CD4-positive, alpha-beta T cell (primary cell): ENCODE data around the gene RBM33. TPM values are rescaled to one million over a fixed set of nuclear protein-coding genes. Genes with fewer than 3 reads are reported as not detected.

Source experiments
- ATAC-seq: fragments of 200-7000 bp; cut with Tn5 transposase; one replicate; pipeline ENCODE4 v1.10.0; 2022; ENCODE audit warnings: mild to moderate bottlenecking; ENCODE audit not compliant: poor library complexity
- CTCF ChIA-PET: fragments of 350-600 bp; sonication (Branson Sonifier 250); formaldehyde crosslinking; loops from one replicate; lab custom pipeline; 2021; ENCODE audit warnings: antibody characterized with exemption, inconsistent platforms; lab: Charles Lee
- POLR2A ChIA-PET: fragments of 350-600 bp; sonication (Branson Sonifier 250); formaldehyde crosslinking; loops from one replicate; lab custom pipeline; 2021; ENCODE audit warnings: antibody characterized with exemption, inconsistent platforms; lab: Charles Lee
- DNase-seq, 14 experiments: peaks; one replicate each; pipeline ENCODE4 v3.0.0-alpha.2; 2013 to 2020; ENCODE audit warnings: mixed read lengths in 2 of 14
- H3K27ac ChIP-seq, 2 donors: one replicate each; pipeline versions ENCODE4 v1.5.1 to v1.7.0; 2013; ENCODE audit warnings: low read length in 2 of 2, low read depth in 1 of 2, mild to moderate bottlenecking in 1 of 2
- H3K27me3 ChIP-seq, 2 experiments: 1 replicate in 1 of 2; 2 replicates in 1 of 2; pipeline versions ENCODE4 v1.6.1 to v1.7.0; 2013; ENCODE audit warnings: low read length in 2 of 2, control low read depth in 1 of 2, mild to moderate bottlenecking in 1 of 2, moderate library complexity in 1 of 2; ENCODE audit not compliant: insufficient read depth in 2 of 2, control insufficient read depth in 1 of 2
- H3K36me3 ChIP-seq: one replicate; pipeline ENCODE4 v1.6.1; 2013; ENCODE audit warnings: low read length, control low read depth; ENCODE audit not compliant: insufficient read depth
- H3K4me1 ChIP-seq: one replicate; pipeline ENCODE4 v1.6.1; 2013; ENCODE audit warnings: low read length, control low read depth; ENCODE audit not compliant: insufficient read depth
- H3K4me3 ChIP-seq: one replicate; pipeline ENCODE4 v1.5.1; 2013; ENCODE audit warnings: mild to moderate bottlenecking, low read length, moderate library complexity
- H3K9me3 ChIP-seq, 2 experiments: 1 replicate in 1 of 2; 2 replicates in 1 of 2; pipeline versions ENCODE4 v1.6.1 to v1.7.0; 2013; ENCODE audit warnings: low read length in 2 of 2, mild to moderate bottlenecking in 2 of 2, control low read depth in 1 of 2, moderate library complexity in 1 of 2; ENCODE audit not compliant: control insufficient read depth in 1 of 2, insufficient read depth in 1 of 2
- H3K27ac Mint-ChIP-seq: one replicate; pipeline ENCODE4 v1.8.0; 2020; ENCODE audit warnings: mixed read lengths
- H3K27me3 Mint-ChIP-seq: one replicate; pipeline ENCODE4 v1.8.0; 2021; ENCODE audit warnings: mixed read lengths
- H3K36me3 Mint-ChIP-seq: one replicate; pipeline ENCODE4 v1.8.0; 2021; ENCODE audit warnings: low read depth, mixed read lengths
- H3K4me1 Mint-ChIP-seq: one replicate; pipeline ENCODE4 v1.8.0; 2021; ENCODE audit warnings: low read depth, mixed read lengths
- H3K4me3 Mint-ChIP-seq: one replicate; pipeline ENCODE4 v1.8.0; 2020; ENCODE audit warnings: mild to moderate bottlenecking, mixed read lengths
- H3K9me3 Mint-ChIP-seq: one replicate; pipeline ENCODE4 v1.8.0; 2020; ENCODE audit warnings: mixed read lengths
- intact Hi-C, 2 experiments: fragments of 100-400 bp; cut with DNase I in 1 of 2; cut with micrococcal nuclease in 1 of 2; formaldehyde crosslinking; loops; one replicate each; pipeline versions ENCODE4 v1.15.1 to v1.9.0; 2023 to 2025; cut with DNase I, micrococcal nuclease
- total RNA-seq, 174 experiments: library from RNA in 2 of 174; stranded (reverse) in 2 of 174; gene quantifications; one replicate each; pipeline ENCODE4 v1.2.3 and lab custom pipeline; 2021 to 2026
- TF ChIP-seq, protein P1 (sequence below): fragments of 200-600 bp; IDR thresholded peaks from one replicate; pipeline ENCODE4 v1.8.0; 2022; ENCODE audit warnings: antibody characterized with exemption, mild to moderate bottlenecking

RBM33 gene
- total RNA-seq, 2 experiments from 2014 or later, result 178 to 184 TPM

DNA sequence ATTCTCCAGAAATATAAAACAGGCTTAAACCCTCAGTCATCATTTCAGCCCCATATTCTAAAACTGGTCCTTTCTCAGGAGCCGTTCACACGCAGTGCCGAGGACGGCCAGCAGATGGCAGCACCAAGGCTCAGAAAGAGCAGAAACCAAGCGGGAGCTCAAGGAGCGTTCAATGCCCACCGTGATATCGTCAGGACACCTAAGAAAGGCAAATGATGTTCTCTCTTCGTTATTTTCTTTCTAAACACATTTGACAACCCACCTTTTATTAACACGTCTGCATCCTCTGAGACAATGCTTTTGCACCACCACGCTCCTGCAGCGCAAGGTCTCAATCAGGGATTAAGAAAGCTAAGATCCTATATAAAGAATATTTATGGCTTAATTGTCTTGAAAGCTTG lies 45.7 kb upstream of the RBM33 start:
- POLR2A ChIA-PET, result interaction anchor here (0.7 kb wide), 1 partner anchor 168 kb away, joined by 3 read pairs; no protein-coding TSS in a partner anchor
- peak; percentile 83 for ATAC-seq
- no peaks in the 10 kb centered on the region for H3K4me1 Mint-ChIP-seq

DNA sequence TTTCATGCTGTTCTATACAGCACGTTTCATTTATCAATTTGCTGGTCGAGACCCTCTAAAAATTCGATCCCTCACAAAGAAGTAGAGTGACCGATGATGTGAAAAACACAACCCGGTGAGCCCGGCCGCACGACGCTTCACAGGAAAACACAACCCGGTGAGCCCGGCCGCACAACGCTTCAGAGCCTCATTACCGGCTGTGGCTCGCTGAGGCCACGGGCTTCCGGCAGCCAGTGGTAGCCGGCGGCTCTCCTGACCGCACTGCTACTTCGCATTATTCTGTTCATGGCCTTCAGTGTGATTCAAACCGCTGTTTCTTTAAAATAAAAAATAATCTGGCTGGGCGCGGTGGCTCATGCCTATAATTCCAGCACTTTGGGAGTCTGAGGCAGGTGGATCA lies 42.3 kb upstream of the RBM33 start:
- H3K4me1 Mint-ChIP-seq, result no peaks in the 10 kb centered on the region
- peaks cover 39% of the 10 kb centered on the region for H3K27me3 Mint-ChIP-seq
- H3K36me3 Mint-ChIP-seq, result no peaks in the 10 kb centered on the region
- POLR2A ChIA-PET, result no interaction called here
- Histone ChIP-seq H3K27ac (no peak overlapping the region), H3K4me1 (peaks cover 3% of the 10 kb centered on the region), H3K4me3 (no peak overlapping the region), H3K9me3 (no peaks in the 10 kb centered on the region), H3K36me3 (no peaks in the 10 kb centered on the region), H3K27me3 (peaks cover 5 to 10% of the 10 kb centered on the region in 2 experiments)
- H3K27ac Mint-ChIP-seq, result no peak overlapping the region
- TF ChIP-seq, protein P1, sequence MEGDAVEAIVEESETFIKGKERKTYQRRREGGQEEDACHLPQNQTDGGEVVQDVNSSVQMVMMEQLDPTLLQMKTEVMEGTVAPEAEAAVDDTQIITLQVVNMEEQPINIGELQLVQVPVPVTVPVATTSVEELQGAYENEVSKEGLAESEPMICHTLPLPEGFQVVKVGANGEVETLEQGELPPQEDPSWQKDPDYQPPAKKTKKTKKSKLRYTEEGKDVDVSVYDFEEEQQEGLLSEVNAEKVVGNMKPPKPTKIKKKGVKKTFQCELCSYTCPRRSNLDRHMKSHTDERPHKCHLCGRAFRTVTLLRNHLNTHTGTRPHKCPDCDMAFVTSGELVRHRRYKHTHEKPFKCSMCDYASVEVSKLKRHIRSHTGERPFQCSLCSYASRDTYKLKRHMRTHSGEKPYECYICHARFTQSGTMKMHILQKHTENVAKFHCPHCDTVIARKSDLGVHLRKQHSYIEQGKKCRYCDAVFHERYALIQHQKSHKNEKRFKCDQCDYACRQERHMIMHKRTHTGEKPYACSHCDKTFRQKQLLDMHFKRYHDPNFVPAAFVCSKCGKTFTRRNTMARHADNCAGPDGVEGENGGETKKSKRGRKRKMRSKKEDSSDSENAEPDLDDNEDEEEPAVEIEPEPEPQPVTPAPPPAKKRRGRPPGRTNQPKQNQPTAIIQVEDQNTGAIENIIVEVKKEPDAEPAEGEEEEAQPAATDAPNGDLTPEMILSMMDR, result no peak
- ATAC-seq (no peak), DNase-seq (no peak)
- intact Hi-C loops, result no loop called here
- CTCF ChIA-PET, result no interaction called here
- no peaks in the 10 kb centered on the region for H3K9me3 Mint-ChIP-seq
- no peak overlapping the region for H3K4me3 Mint-ChIP-seq

More for the DNA sequence above, 45.7 kb upstream of the RBM33 start:
- peaks cover 50% of the 10 kb centered on the region for H3K27me3 Mint-ChIP-seq
- Histone ChIP-seq H3K4me1 (peaks cover 3% of the 10 kb centered on the region), H3K36me3 (no peaks in the 10 kb centered on the region), H3K9me3 (no peaks in the 10 kb centered on the region), H3K27me3 (peaks cover 5 to 10% of the 10 kb centered on the region in 2 experiments), H3K4me3 (no peak overlapping the region), H3K27ac (no peak overlapping the region)
- no peak overlapping the region for H3K4me3 Mint-ChIP-seq
- H3K9me3 Mint-ChIP-seq, result no peaks in the 10 kb centered on the region
- intact Hi-C loops, result loop anchor here (1.0 kb wide), 2 partner anchors 139 to 169 kb away; no protein-coding TSS in a partner anchor
- TF ChIP-seq, protein P1, result peak; percentile 95
- peak; percentile 67 to 89 (median 80) for DNase-seq
- no peaks in the 10 kb centered on the region for H3K36me3 Mint-ChIP-seq
- CTCF ChIA-PET, result interaction anchor here (0.6 to 2.3 kb wide), 23 partner anchors 9 to 186 kb away, joined by 3 to 26 read pairs (median 4); no protein-coding TSS in a partner anchor
- no peak overlapping the region for H3K27ac Mint-ChIP-seq

DNA sequence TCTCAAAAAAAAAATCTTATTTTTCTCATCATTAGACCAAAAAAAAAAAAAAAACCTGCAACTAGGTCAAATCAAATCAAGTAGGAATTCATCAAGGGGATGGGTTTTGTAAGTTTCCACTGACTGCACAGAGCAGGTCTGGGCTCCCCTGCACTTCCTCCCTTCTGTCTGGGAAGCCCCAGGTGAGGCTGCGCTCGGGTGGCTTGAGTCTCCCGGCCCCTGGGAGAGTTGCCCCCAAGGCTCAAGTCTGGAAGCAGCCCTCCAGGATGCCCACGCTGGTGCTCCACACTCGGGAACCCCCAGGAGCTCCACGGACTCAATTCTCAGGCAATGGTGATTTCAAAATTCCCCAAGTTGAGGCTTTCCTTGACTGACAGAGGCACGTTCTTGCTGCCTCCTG lies 41.7 kb upstream of the RBM33 start:
- Mint-ChIP-seq H3K4me1 (no peaks in the 10 kb centered on the region), H3K27ac (no peak overlapping the region), H3K9me3 (no peaks in the 10 kb centered on the region), H3K27me3 (peaks cover 39% of the 10 kb centered on the region), H3K36me3 (no peaks in the 10 kb centered on the region), H3K4me3 (no peak overlapping the region)
- Histone ChIP-seq H3K36me3 (no peaks in the 10 kb centered on the region), H3K4me3 (no peak overlapping the region), H3K4me1 (peaks cover 3% of the 10 kb centered on the region), H3K27ac (no peak overlapping the region), H3K27me3 (peaks cover 5 to 10% of the 10 kb centered on the region in 2 experiments), H3K9me3 (no peaks in the 10 kb centered on the region)
- TF ChIP-seq, protein P1, result no peak
- intact Hi-C loops, result no loop called here
- ChIA-PET CTCF (no interaction called here), POLR2A (no interaction called here)
- DNase-seq (no peak), ATAC-seq (no peak)
